HepG2 (cell line): Measurements from ENCODE around the gene RECQL5. TPM values are rescaled to one million over a fixed set of nuclear protein-coding genes. Genes with fewer than 3 reads are reported as not detected.

Experiments
- GFI1 ChIP-seq: sonication (generic); formaldehyde crosslinking; IDR thresholded peaks from 2 replicates; pipeline ENCODE4 v1.5.0; 2020; ENCODE audit warnings: missing genetic modification reagents, mild to moderate bottlenecking, borderline replicate concordance
- HCFC1 ChIP-seq: fragments of 150-350 bp; IDR thresholded peaks from 2 replicates; pipeline ENCODE4 v1.6.1; 2014; ENCODE audit warnings: low read depth, low read length
- HMGA1 ChIP-seq: sonication (generic); formaldehyde crosslinking; conservative IDR thresholded peaks from 2 replicates; pipeline ENCODE4 v1.4.0; 2020; ENCODE audit warnings: missing genetic modification reagents
- SIX4 ChIP-seq: sonication (generic); formaldehyde crosslinking; IDR thresholded peaks from 2 replicates; pipeline ENCODE4 v1.4.0; 2020; ENCODE audit warnings: missing genetic modification reagents
- SKIL ChIP-seq: sonication (generic); formaldehyde crosslinking; IDR thresholded peaks from 2 replicates; pipeline ENCODE4 v1.8.0; 2022; ENCODE audit warnings: missing genetic modification reagents, mild to moderate bottlenecking, moderate library complexity, borderline replicate concordance
- SUZ12 ChIP-seq: fragments of 150-350 bp; IDR thresholded peaks from 2 replicates; pipeline ENCODE4 v1.6.1; 2014; ENCODE audit warnings: low read depth, low read length
- ZNF296 ChIP-seq: sonication (generic); formaldehyde crosslinking; conservative IDR thresholded peaks from 2 replicates; pipeline ENCODE4 v1.5.0; 2020; ENCODE audit warnings: mild to moderate bottlenecking, missing genetic modification reagents
- ZNF451 ChIP-seq: sonication (generic); formaldehyde crosslinking; IDR thresholded peaks from 2 replicates; pipeline ENCODE4 v1.5.0; 2020; ENCODE audit warnings: mild to moderate bottlenecking, missing genetic modification reagents
- ZNF597 ChIP-seq: sonication (generic); formaldehyde crosslinking; IDR thresholded peaks from 2 replicates; pipeline ENCODE4 v1.5.0; 2020; ENCODE audit warnings: missing genetic modification reagents
- ZNF841 ChIP-seq: sonication (generic); formaldehyde crosslinking; IDR thresholded peaks from 2 replicates; pipeline ENCODE4 v1.8.1; 2023; ENCODE audit warnings: missing genetic modification reagents, borderline replicate concordance
- polyA plus RNA-seq, 8 experiments: library from polyadenylated mRNA; depleted of rRNA in 3 of 8; stranded (reverse) in 7 of 8; unstranded in 1 of 8; fragments of >200 nt; fragmentation: Illumina TruSeq in 4 of 8; extraction: Trizol in 4 of 8; gene quantifications; 2 replicates each; pipeline versions ENCODE4 v1.2.1 to v1.2.3, GENCODE V29; 2011 to 2016; ENCODE audit warnings: low read depth in 4 of 8, missing spikeins in 1 of 8, mixed read lengths in 1 of 8; ENCODE audit not compliant: insufficient read depth in 1 of 8
- total RNA-seq, 5 experiments: library from RNA; depleted of rRNA; stranded (reverse); fragments of >200 nt; fragmentation: Illumina TruSeq; extraction: Trizol; gene quantifications; 2 replicates each; pipeline ENCODE4 v1.2.3, GENCODE V29; 2016; ENCODE audit warnings: low read depth in 1 of 5
- TF ChIP-seq, protein P1 (sequence below): sonication (generic); formaldehyde crosslinking; IDR thresholded peaks from 2 replicates; pipeline ENCODE4 v1.4.0; 2020; ENCODE audit warnings: mild to moderate bottlenecking, missing genetic modification reagents
- TF ChIP-seq, protein P2 (sequence below): IDR thresholded peaks from 2 replicates; pipeline ENCODE4 v1.6.1; 2012; ENCODE audit warnings: low read length, improper control_type of control experiment

The RECQL5 gene
- total and polyA plus RNA-seq, 2 of the 13 experiments (the other 11 are each of a cell fraction or from before 2014, with no cell fraction given): 27.7 to 32.0 TPM

DNA sequence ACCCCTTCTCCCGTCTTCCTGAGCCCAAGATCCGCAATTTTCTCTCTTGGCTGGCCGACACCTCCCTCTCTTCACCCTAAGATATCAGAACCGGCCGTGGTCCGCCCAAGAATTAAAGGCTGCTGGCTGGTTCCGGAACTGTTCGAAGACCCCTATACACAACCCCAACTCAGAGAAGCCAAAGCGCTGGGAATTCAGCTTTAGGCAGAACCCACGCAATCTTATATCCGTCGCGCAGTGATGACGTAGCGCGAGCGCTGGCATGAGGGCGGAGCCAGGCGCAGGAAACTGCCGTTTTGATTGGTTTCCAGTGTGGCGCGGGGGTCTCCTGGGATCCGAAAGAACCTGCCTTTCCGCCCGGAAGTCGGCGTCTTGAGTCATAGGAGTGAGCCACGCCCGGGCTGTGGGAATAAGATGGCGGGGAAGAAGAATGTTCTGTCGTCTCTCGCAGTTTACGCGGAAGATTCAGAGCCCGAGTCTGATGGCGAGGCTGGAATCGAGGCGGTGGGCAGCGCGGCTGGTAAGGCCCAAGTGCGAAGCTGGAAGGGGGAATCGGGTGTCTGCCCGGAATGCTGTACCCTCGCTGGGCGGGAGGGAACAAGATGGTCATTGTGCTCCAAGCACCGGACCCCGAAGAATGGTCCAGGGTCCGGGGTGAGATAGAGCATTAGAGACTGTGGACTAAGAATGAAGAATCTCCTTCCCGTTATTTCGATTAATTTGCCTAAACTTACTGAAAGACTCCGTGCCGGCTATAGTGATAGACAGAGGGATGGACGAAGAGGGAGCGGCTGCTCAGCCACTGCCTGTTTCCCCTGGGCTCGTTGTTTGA lies at the start of gene RECQL5, which contains the start of gene SAP30BP (continued):
- TF ChIP-seq ZNF451 (no peak), GFI1 (peak; percentile 25; the same call in 1 of the 2 replicates), ZNF597 (no peak), SUZ12 (no peak), SIX4 (CRISPR knock-in tag) (no peak), SKIL (CRISPR knock-in tag) (no peak), ZNF296 (no peak), HMGA1 (CRISPR knock-in tag) (no peak), HCFC1 (peak; percentile 72), ZNF841 (CRISPR knock-in tag) (no peak)
- TF ChIP-seq, protein P1, sequence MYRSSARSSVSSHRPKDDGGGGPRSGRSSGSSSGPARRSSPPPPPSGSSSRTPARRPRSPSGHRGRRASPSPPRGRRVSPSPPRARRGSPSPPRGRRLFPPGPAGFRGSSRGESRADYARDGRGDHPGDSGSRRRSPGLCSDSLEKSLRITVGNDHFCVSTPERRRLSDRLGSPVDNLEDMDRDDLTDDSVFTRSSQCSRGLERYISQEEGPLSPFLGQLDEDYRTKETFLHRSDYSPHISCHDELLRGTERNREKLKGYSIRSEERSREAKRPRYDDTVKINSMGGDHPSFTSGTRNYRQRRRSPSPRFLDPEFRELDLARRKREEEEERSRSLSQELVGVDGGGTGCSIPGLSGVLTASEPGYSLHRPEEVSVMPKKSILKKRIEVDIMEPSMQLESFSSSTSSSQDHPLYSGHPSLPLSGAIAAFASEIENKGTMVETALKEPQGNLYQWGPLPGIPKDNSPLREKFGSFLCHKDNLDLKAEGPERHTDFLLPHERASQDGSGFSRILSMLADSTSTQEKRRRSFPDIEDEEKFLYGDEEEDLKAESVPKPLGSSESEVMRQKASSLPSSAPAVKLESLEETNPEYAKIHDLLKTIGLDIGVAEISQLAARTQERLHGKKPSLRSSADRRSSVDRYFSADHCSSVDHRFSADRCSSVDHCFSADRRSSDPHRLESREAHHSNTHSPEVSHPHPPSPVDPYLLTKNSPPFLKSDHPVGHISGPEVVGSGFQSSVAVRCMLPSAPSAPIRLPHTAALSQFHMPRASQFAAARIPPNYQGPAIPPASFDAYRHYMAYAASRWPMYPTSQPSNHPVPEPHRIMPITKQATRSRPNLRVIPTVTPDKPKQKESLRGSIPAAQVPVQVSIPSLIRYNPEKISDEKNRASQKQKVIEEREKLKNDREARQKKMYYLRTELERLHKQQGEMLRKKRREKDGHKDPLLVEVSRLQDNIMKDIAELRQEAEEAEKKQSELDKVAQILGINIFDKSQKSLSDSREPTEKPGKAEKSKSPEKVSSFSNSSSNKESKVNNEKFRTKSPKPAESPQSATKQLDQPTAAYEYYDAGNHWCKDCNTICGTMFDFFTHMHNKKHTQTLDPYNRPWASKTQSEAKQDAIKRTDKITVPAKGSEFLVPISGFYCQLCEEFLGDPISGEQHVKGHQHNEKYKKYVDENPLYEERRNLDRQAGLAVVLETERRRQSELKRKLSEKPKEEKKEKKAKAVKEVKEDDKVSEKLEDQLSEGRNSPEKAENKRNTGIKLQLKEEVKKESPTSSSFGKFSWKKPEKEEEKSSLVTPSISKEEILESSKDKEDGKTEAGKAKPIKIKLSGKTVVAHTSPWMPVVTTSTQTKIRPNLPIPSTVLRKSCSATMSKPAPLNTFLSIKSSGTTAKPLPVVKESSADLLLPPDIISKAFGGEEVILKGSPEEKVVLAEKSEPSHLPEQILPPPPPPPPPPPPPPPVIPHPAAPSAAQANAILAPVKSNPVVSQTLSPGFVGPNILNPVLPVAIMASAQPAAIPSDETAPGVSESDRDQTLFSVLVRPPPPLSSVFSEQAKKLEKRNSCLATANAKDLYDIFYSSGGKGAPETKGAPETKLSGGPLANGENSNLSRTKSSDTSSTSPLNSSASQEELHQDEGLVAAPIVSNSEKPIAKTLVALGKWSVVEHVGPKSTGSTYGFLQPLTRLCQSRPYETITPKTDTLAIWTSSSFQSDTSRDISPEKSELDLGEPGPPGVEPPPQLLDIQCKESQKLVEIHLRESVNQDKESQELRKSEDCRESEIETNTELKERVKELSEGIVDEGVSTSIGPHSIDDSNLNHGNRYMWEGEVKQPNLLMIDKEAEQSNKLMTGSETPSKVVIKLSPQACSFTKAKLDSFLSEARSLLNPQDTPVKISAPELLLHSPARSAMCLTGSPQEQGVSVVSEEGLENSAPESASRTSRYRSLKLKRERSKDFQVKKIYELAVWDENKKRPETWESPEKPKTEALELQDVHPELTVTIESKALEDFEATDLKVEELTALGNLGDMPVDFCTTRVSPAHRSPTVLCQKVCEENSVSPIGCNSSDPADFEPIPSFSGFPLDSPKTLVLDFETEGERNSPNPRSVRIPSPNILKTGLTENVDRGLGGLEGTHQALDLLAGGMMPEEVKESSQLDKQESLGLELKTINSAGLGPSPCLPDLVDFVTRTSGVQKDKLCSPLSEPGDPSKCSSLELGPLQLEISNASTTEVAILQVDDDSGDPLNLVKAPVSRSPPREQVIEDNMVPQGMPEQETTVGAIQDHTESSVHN (CRISPR knock-in tag): no peak
- TF ChIP-seq, protein P2, sequence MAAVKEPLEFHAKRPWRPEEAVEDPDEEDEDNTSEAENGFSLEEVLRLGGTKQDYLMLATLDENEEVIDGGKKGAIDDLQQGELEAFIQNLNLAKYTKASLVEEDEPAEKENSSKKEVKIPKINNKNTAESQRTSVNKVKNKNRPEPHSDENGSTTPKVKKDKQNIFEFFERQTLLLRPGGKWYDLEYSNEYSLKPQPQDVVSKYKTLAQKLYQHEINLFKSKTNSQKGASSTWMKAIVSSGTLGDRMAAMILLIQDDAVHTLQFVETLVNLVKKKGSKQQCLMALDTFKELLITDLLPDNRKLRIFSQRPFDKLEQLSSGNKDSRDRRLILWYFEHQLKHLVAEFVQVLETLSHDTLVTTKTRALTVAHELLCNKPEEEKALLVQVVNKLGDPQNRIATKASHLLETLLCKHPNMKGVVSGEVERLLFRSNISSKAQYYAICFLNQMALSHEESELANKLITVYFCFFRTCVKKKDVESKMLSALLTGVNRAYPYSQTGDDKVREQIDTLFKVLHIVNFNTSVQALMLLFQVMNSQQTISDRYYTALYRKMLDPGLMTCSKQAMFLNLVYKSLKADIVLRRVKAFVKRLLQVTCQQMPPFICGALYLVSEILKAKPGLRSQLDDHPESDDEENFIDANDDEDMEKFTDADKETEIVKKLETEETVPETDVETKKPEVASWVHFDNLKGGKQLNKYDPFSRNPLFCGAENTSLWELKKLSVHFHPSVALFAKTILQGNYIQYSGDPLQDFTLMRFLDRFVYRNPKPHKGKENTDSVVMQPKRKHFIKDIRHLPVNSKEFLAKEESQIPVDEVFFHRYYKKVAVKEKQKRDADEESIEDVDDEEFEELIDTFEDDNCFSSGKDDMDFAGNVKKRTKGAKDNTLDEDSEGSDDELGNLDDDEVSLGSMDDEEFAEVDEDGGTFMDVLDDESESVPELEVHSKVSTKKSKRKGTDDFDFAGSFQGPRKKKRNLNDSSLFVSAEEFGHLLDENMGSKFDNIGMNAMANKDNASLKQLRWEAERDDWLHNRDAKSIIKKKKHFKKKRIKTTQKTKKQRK: no peak
